ENCODE results near the gene MST1.

- TF ChIP-seq, protein P1, sequence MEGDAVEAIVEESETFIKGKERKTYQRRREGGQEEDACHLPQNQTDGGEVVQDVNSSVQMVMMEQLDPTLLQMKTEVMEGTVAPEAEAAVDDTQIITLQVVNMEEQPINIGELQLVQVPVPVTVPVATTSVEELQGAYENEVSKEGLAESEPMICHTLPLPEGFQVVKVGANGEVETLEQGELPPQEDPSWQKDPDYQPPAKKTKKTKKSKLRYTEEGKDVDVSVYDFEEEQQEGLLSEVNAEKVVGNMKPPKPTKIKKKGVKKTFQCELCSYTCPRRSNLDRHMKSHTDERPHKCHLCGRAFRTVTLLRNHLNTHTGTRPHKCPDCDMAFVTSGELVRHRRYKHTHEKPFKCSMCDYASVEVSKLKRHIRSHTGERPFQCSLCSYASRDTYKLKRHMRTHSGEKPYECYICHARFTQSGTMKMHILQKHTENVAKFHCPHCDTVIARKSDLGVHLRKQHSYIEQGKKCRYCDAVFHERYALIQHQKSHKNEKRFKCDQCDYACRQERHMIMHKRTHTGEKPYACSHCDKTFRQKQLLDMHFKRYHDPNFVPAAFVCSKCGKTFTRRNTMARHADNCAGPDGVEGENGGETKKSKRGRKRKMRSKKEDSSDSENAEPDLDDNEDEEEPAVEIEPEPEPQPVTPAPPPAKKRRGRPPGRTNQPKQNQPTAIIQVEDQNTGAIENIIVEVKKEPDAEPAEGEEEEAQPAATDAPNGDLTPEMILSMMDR (IDR thresholded peaks at IDR 0.05) = no peak
- no peak for TF ChIP-seq POLR2A (IDR thresholded peaks at IDR 0.05)
Measured at GRCh38 chr3:49652903-49653415, 36.3 kb downstream of the MST1 start.

Measured in transverse colon (tissue), 3 donors.